HEK293 (cell line): Measurements from ENCODE around the gene CYP4F8.

Experiments used
- CTCF ChIA-PET: fragments of 350-600 bp; formaldehyde crosslinking; extraction: SDS; loops from one replicate; lab custom pipeline; 2021; ENCODE audit warnings: antibody characterized with exemption; lab: Yijun Ruan, JAX
- POLR2A ChIA-PET: fragments of 300-600 bp; formaldehyde crosslinking; extraction: SDS; loops from one replicate; lab custom pipeline; 2020; ENCODE audit warnings: antibody characterized with exemption, inconsistent platforms; lab: Yijun Ruan, JAX
- H3K27ac ChIP-seq: fragments of 200-500 bp; sonication (Bioruptor generic); 2 replicates; pipeline ENCODE4 v1.5.1; 2014; ENCODE audit warnings: low read depth, low read length, control low read depth, inconsistent platforms; ENCODE audit errors: extremely low read depth
- H3K36me3 ChIP-seq, 2 experiments: fragments of 200-500 bp in 1 of 2; sonication (Bioruptor generic) in 1 of 2; 1 replicate in 1 of 2; 2 replicates in 1 of 2; pipeline ENCODE4 v1.5.1; 2014 to 2017; ENCODE audit warnings: inconsistent platforms in 2 of 2, low read length in 2 of 2; ENCODE audit not compliant: control insufficient read depth in 2 of 2, insufficient read depth in 1 of 2
- H3K4me1 ChIP-seq: fragments of 200-500 bp; sonication (Bioruptor generic); 2 replicates; pipeline ENCODE4 v1.5.1; 2014; ENCODE audit warnings: mild to moderate bottlenecking, low read length, inconsistent platforms; ENCODE audit not compliant: control insufficient read depth, insufficient read depth
- H3K4me3 ChIP-seq: 2 replicates; pipeline ENCODE4 v1.5.1; 2011; ENCODE audit warnings: low read depth, mild to moderate bottlenecking, control low read depth, low read length, moderate library complexity
- H3K9me3 ChIP-seq: fragments of 200-500 bp; sonication (Bioruptor generic); 2 replicates; pipeline ENCODE4 v1.5.1; 2014; ENCODE audit warnings: low read depth, low read length, inconsistent platforms; ENCODE audit not compliant: control insufficient read depth, insufficient read depth
- EGR2 ChIP-seq: fragments of 450-650 bp; formaldehyde crosslinking; IDR thresholded peaks from 2 replicates; pipeline ENCODE4 v1.5.1; 2016; ENCODE audit warnings: low read depth, missing biosample characterization, missing genetic modification characterization
- KLF1 ChIP-seq: fragments of 450-650 bp; formaldehyde crosslinking; IDR thresholded peaks from 2 replicates; pipeline ENCODE4 v1.5.1; 2016; ENCODE audit warnings: missing biosample characterization, missing genetic modification characterization
- SP2 ChIP-seq: fragments of 450-650 bp; formaldehyde crosslinking; IDR thresholded peaks from 2 replicates; pipeline ENCODE4 v1.5.1; 2016; ENCODE audit warnings: missing biosample characterization, missing genetic modification characterization
- SP3 ChIP-seq: fragments of 450-650 bp; formaldehyde crosslinking; IDR thresholded peaks from 2 replicates; pipeline ENCODE4 v1.5.1; 2016; ENCODE audit warnings: missing biosample characterization, missing genetic modification characterization
- ZBTB20 ChIP-seq: fragments of 450-650 bp; formaldehyde crosslinking; IDR thresholded peaks from 2 replicates; pipeline ENCODE4 v1.5.1; 2016; ENCODE audit warnings: missing biosample characterization, missing genetic modification characterization
- ZBTB8A ChIP-seq: fragments of 450-650 bp; formaldehyde crosslinking; IDR thresholded peaks from 2 replicates; pipeline ENCODE4 v1.5.1; 2016; ENCODE audit warnings: missing biosample characterization, missing genetic modification characterization
- ZNF132 ChIP-seq: fragments of 450-650 bp; formaldehyde crosslinking; IDR thresholded peaks from 2 replicates; pipeline ENCODE4 v1.5.1; 2017; ENCODE audit warnings: missing biosample characterization, missing genetic modification characterization, borderline replicate concordance
- ZNF133 ChIP-seq: fragments of 450-650 bp; formaldehyde crosslinking; IDR thresholded peaks from 2 replicates; pipeline ENCODE4 v1.5.1; 2016; ENCODE audit warnings: missing biosample characterization, missing genetic modification characterization
- ZNF175 ChIP-seq: fragments of 450-650 bp; formaldehyde crosslinking; IDR thresholded peaks from 2 replicates; pipeline ENCODE4 v1.5.1; 2016; ENCODE audit warnings: missing biosample characterization, missing genetic modification characterization
- ZNF19 ChIP-seq: fragments of 450-650 bp; formaldehyde crosslinking; IDR thresholded peaks from 2 replicates; pipeline ENCODE4; 2016; ENCODE audit warnings: missing biosample characterization, missing genetic modification characterization, low read depth
- ZNF280D ChIP-seq: fragments of 450-650 bp; formaldehyde crosslinking; IDR thresholded peaks from 2 replicates; pipeline ENCODE4 v1.5.1; 2016; ENCODE audit warnings: missing biosample characterization, missing genetic modification characterization
- ZNF311 ChIP-seq: fragments of 450-650 bp; formaldehyde crosslinking; IDR thresholded peaks from 2 replicates; pipeline ENCODE4 v1.5.1; 2017; ENCODE audit warnings: missing biosample characterization, missing genetic modification characterization, borderline replicate concordance
- ZNF341 ChIP-seq: fragments of 450-650 bp; formaldehyde crosslinking; IDR thresholded peaks from 2 replicates; pipeline ENCODE4; 2016; ENCODE audit warnings: low read depth, missing biosample characterization, missing genetic modification characterization
- ZNF350 ChIP-seq: fragments of 450-650 bp; formaldehyde crosslinking; IDR thresholded peaks from 2 replicates; pipeline ENCODE4 v1.5.0; 2017; ENCODE audit warnings: missing biosample characterization, mild to moderate bottlenecking, missing genetic modification characterization
- ZNF488 ChIP-seq: fragments of 450-650 bp; formaldehyde crosslinking; IDR thresholded peaks from 2 replicates; pipeline ENCODE4 v1.5.1; 2016; ENCODE audit warnings: missing biosample characterization, missing genetic modification characterization
- ZNF501 ChIP-seq: fragments of 450-650 bp; formaldehyde crosslinking; IDR thresholded peaks from 2 replicates; pipeline ENCODE4 v1.5.1; 2016; ENCODE audit warnings: missing biosample characterization, missing genetic modification characterization
- ZNF626 ChIP-seq: fragments of 450-650 bp; sonication (Bioruptor Pico); formaldehyde crosslinking; IDR thresholded peaks from 2 replicates; pipeline ENCODE4 v1.5.1; 2018; ENCODE audit warnings: missing biosample characterization, missing genetic modification characterization, inconsistent platforms
- ZNF639 ChIP-seq: fragments of 450-650 bp; formaldehyde crosslinking; IDR thresholded peaks from 2 replicates; pipeline ENCODE4 v1.5.1; 2016; ENCODE audit warnings: missing biosample characterization, missing genetic modification characterization
- ZNF658 ChIP-seq: fragments of 450-650 bp; formaldehyde crosslinking; IDR thresholded peaks from 2 replicates; pipeline ENCODE4; 2016; ENCODE audit warnings: missing biosample characterization, missing genetic modification characterization
- ZNF692 ChIP-seq: fragments of 450-650 bp; formaldehyde crosslinking; IDR thresholded peaks from 2 replicates; pipeline ENCODE4 v1.5.1; 2016; ENCODE audit warnings: missing biosample characterization, missing genetic modification characterization
- ZNF785 ChIP-seq: fragments of 450-650 bp; formaldehyde crosslinking; IDR thresholded peaks from 2 replicates; pipeline ENCODE4 v1.5.1; 2016; ENCODE audit warnings: missing biosample characterization, missing genetic modification characterization
- ZNF792 ChIP-seq: fragments of 450-650 bp; formaldehyde crosslinking; IDR thresholded peaks from 2 replicates; pipeline ENCODE4 v1.5.1; 2016; ENCODE audit warnings: missing biosample characterization, missing genetic modification characterization
- ZSCAN18 ChIP-seq: fragments of 450-650 bp; formaldehyde crosslinking; IDR thresholded peaks from 2 replicates; pipeline ENCODE4 v1.5.1; 2016; ENCODE audit warnings: missing biosample characterization, missing genetic modification characterization
- ZSCAN5A ChIP-seq: fragments of 450-650 bp; formaldehyde crosslinking; IDR thresholded peaks from 2 replicates; pipeline ENCODE4 v1.5.1; 2016; ENCODE audit warnings: missing biosample characterization, missing genetic modification characterization

Gene CYP4F8

GRCh38 chr19:15666186-15666585, 51.2 kb downstream of the CYP4F8 start:
- CTCF ChIA-PET, result no interaction called here
- no peaks in the 10 kb centered on the region for H3K9me3 ChIP-seq

GRCh38 chr19:15666883-15667282, 51.9 kb downstream of the CYP4F8 start:
- no peaks in the 10 kb centered on the region for H3K9me3 ChIP-seq
- H3K4me3 ChIP-seq, result no peak overlapping the region
- H3K4me1 ChIP-seq, result no peaks in the 10 kb centered on the region
- POLR2A ChIA-PET, result no interaction called here
- H3K27ac ChIP-seq, result no peak overlapping the region
- CTCF ChIA-PET, result no interaction called here
- no peaks in the 10 kb centered on the region for H3K36me3 ChIP-seq
- TF ChIP-seq ZNF19 (tag by site-specific recombination) (no peak), ZNF350 (tag by site-specific recombination) (no peak), KLF1 (tag by site-specific recombination) (no peak), ZNF626 (tag by site-specific recombination) (no peak), ZBTB8A (tag by site-specific recombination) (no peak), ZSCAN5A (no peak), ZBTB20 (tag by site-specific recombination) (no peak), ZNF639 (tag by site-specific recombination) (no peak), ZNF501 (no peak), ZNF341 (tag by site-specific recombination) (no peak), ZNF132 (tag by site-specific recombination) (no peak), ZNF311 (tag by site-specific recombination) (no peak)

More at GRCh38 chr19:15666186-15666585, 51.2 kb downstream of the CYP4F8 start:
- Histone ChIP-seq H3K4me3 (no peak overlapping the region), H3K4me1 (no peaks in the 10 kb centered on the region), H3K36me3 (no peaks in the 10 kb centered on the region), H3K27ac (no peak overlapping the region)
- POLR2A ChIA-PET, result interaction anchor here (0.6 kb wide), 1 partner anchor 496 kb away, joined by 7 read pairs; no protein-coding TSS in a partner anchor
- no peak for TF ChIP-seq ZNF133
- TF ChIP-seq EGR2, result no peak
- no peak for TF ChIP-seq SP3 (tag by site-specific recombination)
- no peak for TF ChIP-seq ZNF692 (tag by site-specific recombination)
- no peak for TF ChIP-seq ZNF792 (tag by site-specific recombination)
- no peak for TF ChIP-seq ZSCAN18
- no peak for TF ChIP-seq SP2
- no peak for TF ChIP-seq ZNF658 (tag by site-specific recombination)
- no peak for TF ChIP-seq ZNF280D (tag by site-specific recombination)
- no peak for TF ChIP-seq ZNF785 (tag by site-specific recombination)
- no peak for TF ChIP-seq ZNF488
- TF ChIP-seq ZNF175, result no peak
